Pancreas (tissue), 10 donors: ENCODE results near the gene RIMKLB. TPM values are rescaled to one million over a fixed set of nuclear protein-coding genes. Genes with fewer than 3 reads are reported as not detected.
A peak's percentile ranks its signal among the peaks of the same experiment; 100 is the strongest.

Experiments
- ATAC-seq, 4 donors: fragments of 200-7000 bp; cut with Tn5 transposase; one replicate each; pipeline versions ENCODE4 v1.8.0 to v1.9.1; 2020; ENCODE audit warnings: mild to moderate bottlenecking in 4 of 4, moderate library complexity in 4 of 4
- DNase-seq, 6 donors: peaks; one replicate each; pipeline ENCODE4 v3.0.0-alpha.2; 2020
- FAIRE-seq: peaks from 2 replicates; lab custom pipeline; 2012; peaks lifted over from hg19 to GRCh38; lab: Jason Lieb, UNC
- H3K27ac ChIP-seq, 4 donors: fragments of 200-600 bp; sonication (generic); 1 replicate in 3 of 4; 2 replicates in 1 of 4; pipeline versions ENCODE4 v1.5.0 to v1.8.0; 2020
- H3K27me3 ChIP-seq, 4 donors: fragments of 200-600 bp; one replicate each; pipeline ENCODE4 v1.8.0; 2021
- H3K36me3 ChIP-seq, 3 donors: fragments of 200-600 bp; sonication (generic) in 1 of 3; one replicate each; pipeline versions ENCODE4 v1.5.0 to v1.8.0; 2020 to 2021
- H3K4me1 ChIP-seq, 3 donors: fragments of 200-600 bp; one replicate each; pipeline ENCODE4 v1.8.0; 2021
- H3K4me3 ChIP-seq, 4 donors: fragments of 200-600 bp; sonication (generic) in 2 of 4; one replicate each; pipeline versions ENCODE4 v1.5.0 to v1.8.0; 2020 to 2021
- H3K9me3 ChIP-seq, 4 donors: fragments of 200-600 bp; one replicate each; pipeline ENCODE4 v1.8.0; 2021
- CTCF ChIP-seq, 4 donors: fragments of 200-600 bp; sonication (generic) in 3 of 4; IDR thresholded peaks; one replicate each; pipeline versions ENCODE4 v1.5.0 to v1.8.0; 2021; ENCODE audit warnings: antibody characterized with exemption in 4 of 4
- WGBS, 2 donors: extraction: QIAGEN DNeasy Blood & Tissue Kit; methylation state at CpG; one replicate each; pipeline ENCODE4 v1.1.7; 2013; 5-methylcytosine and 5-hydroxymethylcytosine counted together
- intact Hi-C, 3 donors: fragments of 100-400 bp; cut with DNase I; formaldehyde crosslinking; loops; one replicate each; pipeline versions ENCODE4 v1.11.1 to v1.14.2; 2022
- polyA plus RNA-seq, 2 donors: library from polyadenylated mRNA; stranded (reverse); fragments of 200-250 nt; gene quantifications; one replicate each; pipeline ENCODE4 v1.2.3, GENCODE V29; 2013
- total RNA-seq, 6 donors: library from RNA; stranded (reverse); fragmentation: NEBNext Ultra II Directional in 4 of 6; extraction: Animal tissue kit (Norgen Biotek cat#: 25700) in 4 of 6; gene quantifications; one replicate each; pipeline versions ENCODE4 v1.2.1 to v1.2.4, GENCODE V29; 2021 to 2023
- donor health status: healthy with polysubstance abuse.
- donor health status: DM: no; HTN: no; CAD: no; lungs with moderate emphysema.
- donor health status: DM: no; HTN: no; CAD: no.
- donor health status: control.
- donor health status: control.
- donor health status: Bipolar disorder and iron deficiency.
- donor health status: DM: yes; HTN: yes; CAD: no.
- donor health status: DM: no; HTN: no; CAD: no.
- donor health status: DM: no; HTN: no; CAD: no.
- donor health status: DM: yes; HTN: yes; CAD: no.

RIMKLB gene
- total and polyA plus RNA-seq, 8 donors, result 5.1 to 46.2 (median 8.8) TPM

- H3K4me1 ChIP-seq, result peaks cover 5 to 14% (median 12%) of the 10 kb centered on the region in 3 donors
- intact Hi-C loops, result no loop called here
- WGBS, 2 donors, result 87 to 93% methylated on average over 3 of the region's 3 CpGs
- H3K27ac ChIP-seq, result no peak overlapping the region
- TF ChIP-seq CTCF (IDR thresholded peaks at IDR 0.05), result no peak
- no peaks in the 10 kb centered on the region for H3K27me3 ChIP-seq
- no peak overlapping the region for H3K4me3 ChIP-seq
- FAIRE-seq (no peak), ATAC-seq (no peak), DNase-seq (no peak)
- no peaks in the 10 kb centered on the region for H3K9me3 ChIP-seq
- no peaks in the 10 kb centered on the region for H3K36me3 ChIP-seq
Measured at GRCh38 chr12:8677362-8677761, 20.4 kb upstream of the RIMKLB start.

GRCh38 chr12:8678661-8679111 lies 19.1 kb upstream of the RIMKLB start:
- Histone ChIP-seq H3K4me3 (no peak overlapping the region), H3K27me3 (no peaks in the 10 kb centered on the region), H3K9me3 (no peaks in the 10 kb centered on the region), H3K27ac (no peak overlapping the region), H3K4me1 (peaks cover 5 to 14% (median 12%) of the 10 kb centered on the region in 3 donors), H3K36me3 (no peaks in the 10 kb centered on the region)
- TF ChIP-seq CTCF (IDR thresholded peaks at IDR 0.05), result no peak
- FAIRE-seq (no peak), DNase-seq (no peak), ATAC-seq (no peak)
- intact Hi-C loops, result no loop called here
- 64 to 65% methylated on average over 3 of the region's 3 CpGs for WGBS, 2 donors

- Histone ChIP-seq H3K27me3 (no peaks in the 10 kb centered on the region), H3K4me1 (peaks cover 0 to 8% (median 5%) of the 10 kb centered on the region in 3 donors), H3K36me3 (no peaks in the 10 kb centered on the region), H3K27ac (no peak overlapping the region), H3K9me3 (no peaks in the 10 kb centered on the region), H3K4me3 (no peak overlapping the region)
- FAIRE-seq, result no peak
- 50 to 58% methylated on average over 9 of the region's 9 CpGs for WGBS, 2 donors
- ATAC-seq, result no peak
- intact Hi-C loops, result loop anchor here in 2 of 3 donors (5.0 to 10.0 kb wide), 2 partner anchors 182 to 214 kb away; no protein-coding TSS in a partner anchor
- DNase-seq, result no peak
- no peak for TF ChIP-seq CTCF (IDR thresholded peaks at IDR 0.05)
Measured at GRCh38 chr12:8680533-8680932, 17.3 kb upstream of the RIMKLB start.

- 20 to 23% methylated on average over 11 of the region's 11 CpGs for WGBS, 2 donors
- no peaks in the 10 kb centered on the region for H3K36me3 ChIP-seq
- H3K4me1 ChIP-seq, result peaks cover 0 to 4% (median 0%) of the 10 kb centered on the region in 3 donors
- H3K9me3 ChIP-seq, result no peaks in the 10 kb centered on the region
- ATAC-seq (peak; percentile 51 to 68 (median 59)), DNase-seq (no peak), FAIRE-seq (no peak)
- intact Hi-C loops, result loop anchor here in 2 of 3 donors (5.0 to 10.0 kb wide), 2 partner anchors 181 to 213 kb away; no protein-coding TSS in a partner anchor
- TF ChIP-seq CTCF (IDR thresholded peaks at IDR 0.05), result no peak
- no peak overlapping the region for H3K4me3 ChIP-seq
- H3K27ac ChIP-seq, result no peak overlapping the region
- no peaks in the 10 kb centered on the region for H3K27me3 ChIP-seq
Measured at GRCh38 chr12:8681129-8681884, 16.5 kb upstream of the RIMKLB start.

- FAIRE-seq (no peak), DNase-seq (no peak), ATAC-seq (no peak)
- Histone ChIP-seq H3K4me1 (peaks cover 0 to 4% (median 0%) of the 10 kb centered on the region in 3 donors), H3K27me3 (no peaks in the 10 kb centered on the region), H3K4me3 (no peak overlapping the region), H3K27ac (no peak overlapping the region), H3K36me3 (no peaks in the 10 kb centered on the region), H3K9me3 (no peaks in the 10 kb centered on the region)
- 71% methylated on average over 2 of the region's 2 CpGs for WGBS, 2 donors
- TF ChIP-seq CTCF (IDR thresholded peaks at IDR 0.05), result no peak
- intact Hi-C loops, result loop anchor here in 1 of 3 donors (10.0 kb wide), 1 partner anchor 210 kb away; no protein-coding TSS in a partner anchor
Measured at GRCh38 chr12:8685051-8685450, 12.7 kb upstream of the RIMKLB start.
